HPDE6-E6E7 (cell line): ENCODE data around the gene ASB8.
"Not testable (repeated sequence)": the region's sequence is repeated elsewhere in the genome, so short reads cannot be mapped to it uniquely, and the experiment has no call there.

Experiments used
- DNase-seq: peaks from one replicate; pipeline ENCODE4 v3.0.0; 2011; ENCODE audit warnings: missing footprints; ENCODE audit errors: extremely low spot score

Gene ASB8

GRCh38 chr12:48183091-48183875, 26.0 kb upstream of the ASB8 start, which contains the start of gene CCDC184:
CCDC184 (plus strand) TSS chr12:48183644; CDS start chr12:48184123, 479 bp downstream.
- DNase-seq, result no peak

GRCh38 chr12:48182631-48183030, 25.3 kb upstream of the ASB8 start:
- DNase-seq, result no peak

- no peak for DNase-seq
Measured at GRCh38 chr12:48180857-48181495, 23.7 kb upstream of the ASB8 start.

GRCh38 chr12:48180424-48180823, 23.1 kb upstream of the ASB8 start:
- DNase-seq, result no peak

- no peak for DNase-seq
Measured at GRCh38 chr12:48179466-48179865, 22.2 kb upstream of the ASB8 start.

GRCh38 chr12:48177982-48178381, 20.7 kb upstream of the ASB8 start:
- no peak for DNase-seq

- DNase-seq, result no peak
Measured at GRCh38 chr12:48176417-48176751, 19.1 kb upstream of the ASB8 start.

GRCh38 chr12:48175613-48176416, 18.5 kb upstream of the ASB8 start:
- DNase-seq, result no peak

GRCh38 chr12:48169011-48169410, 11.7 kb upstream of the ASB8 start:
- no peak for DNase-seq

GRCh38 chr12:48165089-48165981, 8.0 kb upstream of the ASB8 start:
- peak; percentile 46 for DNase-seq

GRCh38 chr12:48164451-48164850, 7.1 kb upstream of the ASB8 start:
- no peak for DNase-seq

GRCh38 chr12:48163150-48163747, 5.9 kb upstream of the ASB8 start:
- no peak for DNase-seq

GRCh38 chr12:48160807-48161206, 3.5 kb upstream of the ASB8 start:
- DNase-seq, result no peak

GRCh38 chr12:48160046-48160445, 2.7 kb upstream of the ASB8 start:
- no peak for DNase-seq

GRCh38 chr12:48157889-48158370, 615 bp upstream of the ASB8 start:
- no peak for DNase-seq

- DNase-seq, result no peak
Measured at GRCh38 chr12:48156652-48157017, 680 bp downstream of the ASB8 start.

- DNase-seq, result not testable (repeated sequence)
Measured at GRCh38 chr12:48155786-48156185, 1.5 kb downstream of the ASB8 start.

GRCh38 chr12:48151103-48151771, 6.1 kb downstream of the ASB8 start:
- DNase-seq, result no peak

GRCh38 chr12:48145981-48146380, 11.3 kb downstream of the ASB8 start:
- DNase-seq, result no peak

GRCh38 chr12:48143898-48144297, 13.4 kb downstream of the ASB8 start:
- DNase-seq, result no peak
